A204.1 (cell line): ENCODE measurements around the gene CDKN3.

ENCODE experiments used
- FAIRE-seq: peaks from 2 replicates; lab custom pipeline; 2012; peaks lifted over from hg19 to GRCh38; lab: Jason Lieb, UNC

The CDKN3 gene, protein sequence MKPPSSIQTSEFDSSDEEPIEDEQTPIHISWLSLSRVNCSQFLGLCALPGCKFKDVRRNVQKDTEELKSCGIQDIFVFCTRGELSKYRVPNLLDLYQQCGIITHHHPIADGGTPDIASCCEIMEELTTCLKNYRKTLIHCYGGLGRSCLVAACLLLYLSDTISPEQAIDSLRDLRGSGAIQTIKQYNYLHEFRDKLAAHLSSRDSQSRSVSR

DNA sequence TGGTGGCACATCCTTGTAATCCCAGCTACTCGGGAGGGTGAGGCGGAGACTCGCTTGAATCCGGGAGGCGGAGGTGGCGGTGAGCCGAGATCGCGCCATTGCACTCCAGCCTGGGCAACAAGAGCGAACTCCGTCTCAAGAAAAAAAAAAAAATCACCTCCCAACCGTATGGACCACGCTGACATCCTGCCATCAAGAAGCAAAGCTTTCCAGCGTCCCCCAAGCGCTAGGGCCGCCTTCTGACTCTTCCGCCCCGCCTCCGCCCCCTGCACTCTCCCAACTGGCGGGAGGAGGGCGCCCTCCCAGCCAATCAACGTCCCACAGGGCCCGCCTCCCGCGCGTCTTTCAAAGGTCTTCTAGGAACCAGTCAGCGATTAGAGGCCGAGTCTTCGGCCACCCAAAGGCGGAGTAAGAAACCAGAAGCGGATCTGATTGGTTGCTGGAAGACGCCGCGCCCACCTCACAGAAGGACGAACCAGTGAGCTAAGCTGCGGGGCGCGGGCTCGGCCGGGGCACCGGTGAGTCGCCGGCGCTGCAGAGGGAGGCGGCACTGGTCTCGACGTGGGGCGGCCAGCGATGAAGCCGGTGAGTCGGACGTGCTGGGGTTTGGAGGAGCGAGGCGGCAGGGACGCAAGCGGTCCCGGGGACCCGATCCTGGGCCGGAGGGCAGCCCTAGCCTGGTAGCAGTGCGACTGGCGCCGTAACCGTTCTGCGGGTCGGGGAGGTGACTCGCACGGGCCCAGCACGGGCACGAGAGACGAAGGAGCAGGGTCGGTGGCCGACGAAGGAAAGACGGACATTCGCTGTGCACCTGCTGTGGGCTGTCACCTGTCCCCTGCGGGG lies at the start of gene CDKN3:
Gene CDKN3 (plus strand): TSS at position 515 of the 843 bp plus-strand sequence. CDS start 62 bp downstream, at position 577.
- peak; percentile 98 for FAIRE-seq

DNA sequence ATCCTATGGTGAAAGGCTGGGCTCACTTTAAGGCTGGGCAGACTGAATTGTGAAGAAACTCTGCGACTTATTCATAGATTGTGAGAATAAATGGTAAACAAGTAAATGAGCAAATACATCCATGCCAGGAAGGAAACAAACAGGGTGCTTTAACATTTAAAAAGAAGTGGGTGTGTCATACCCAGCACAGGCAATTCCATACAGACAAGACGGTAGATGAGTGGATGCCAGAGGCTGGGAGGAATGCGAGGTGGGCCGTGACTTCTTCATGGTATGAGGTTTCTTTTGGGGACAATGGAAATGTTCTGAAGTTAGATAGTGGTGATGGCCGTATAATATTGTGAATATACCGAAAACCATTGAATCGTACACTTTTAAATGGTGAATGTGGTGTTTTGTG lies 49.8 kb upstream of the CDKN3 start:
- FAIRE-seq = no peak

DNA sequence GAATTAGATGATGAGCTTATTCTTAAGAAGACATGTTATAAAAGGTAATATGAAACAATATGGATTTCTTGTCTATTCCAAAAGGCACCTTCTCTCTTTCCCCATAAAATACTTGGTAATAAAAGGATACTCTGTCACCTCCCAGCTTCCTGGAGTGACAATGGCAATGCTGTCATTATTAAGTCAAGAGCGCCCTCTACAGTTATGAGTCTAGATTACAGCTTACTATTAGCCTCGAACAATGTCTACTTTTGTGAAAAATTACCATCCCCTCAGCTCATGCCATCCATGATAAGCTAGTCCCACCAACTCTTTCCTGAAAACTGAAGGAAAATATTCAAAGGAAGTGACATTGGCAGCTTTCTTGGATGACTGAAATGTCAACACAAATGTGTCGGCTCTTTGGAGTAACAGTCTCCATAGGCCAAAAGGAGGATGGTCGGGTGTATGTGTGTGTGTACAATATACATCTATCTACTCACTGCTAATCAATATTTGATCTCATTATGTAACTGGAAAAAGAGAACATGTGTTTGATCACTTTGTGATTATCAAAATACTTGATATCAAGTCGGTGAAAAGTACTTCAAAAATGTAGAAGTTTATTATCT lies 48.7 kb upstream of the CDKN3 start:
- peak; percentile 75 for FAIRE-seq

DNA sequence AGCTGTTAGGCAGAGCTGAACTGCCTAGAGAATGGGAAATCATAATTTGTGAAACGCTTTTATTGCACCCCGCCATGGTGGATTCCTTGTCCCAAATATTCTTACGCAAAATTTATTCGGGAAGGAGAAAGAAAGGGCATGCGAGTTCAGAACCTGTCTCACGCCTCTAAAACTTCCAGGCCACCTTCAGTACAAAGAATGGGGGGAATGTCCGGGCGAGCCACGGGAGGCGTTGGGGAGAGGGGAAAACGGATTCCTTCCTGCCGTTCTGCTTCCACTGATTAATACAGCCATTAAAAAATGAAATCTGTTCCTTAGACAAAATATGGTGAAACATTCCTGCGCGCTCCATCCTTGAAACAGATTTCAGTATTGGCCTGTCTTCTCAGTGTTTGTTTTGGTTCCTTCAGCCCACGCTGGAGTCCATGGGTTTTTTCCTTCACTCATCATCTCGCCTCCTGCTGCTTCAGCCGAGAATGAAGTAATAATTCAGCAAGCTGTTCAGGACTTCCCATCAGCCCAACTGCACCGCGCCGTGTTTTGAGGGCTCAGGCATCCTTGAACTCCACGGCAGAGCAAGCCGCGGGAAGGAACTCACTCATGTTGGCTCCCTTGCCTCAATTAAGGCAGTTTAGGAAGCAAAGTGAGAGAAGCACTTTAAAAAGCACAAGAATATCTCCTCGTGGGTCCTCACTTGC lies 47.7 kb upstream of the CDKN3 start:
- FAIRE-seq = no peak

DNA sequence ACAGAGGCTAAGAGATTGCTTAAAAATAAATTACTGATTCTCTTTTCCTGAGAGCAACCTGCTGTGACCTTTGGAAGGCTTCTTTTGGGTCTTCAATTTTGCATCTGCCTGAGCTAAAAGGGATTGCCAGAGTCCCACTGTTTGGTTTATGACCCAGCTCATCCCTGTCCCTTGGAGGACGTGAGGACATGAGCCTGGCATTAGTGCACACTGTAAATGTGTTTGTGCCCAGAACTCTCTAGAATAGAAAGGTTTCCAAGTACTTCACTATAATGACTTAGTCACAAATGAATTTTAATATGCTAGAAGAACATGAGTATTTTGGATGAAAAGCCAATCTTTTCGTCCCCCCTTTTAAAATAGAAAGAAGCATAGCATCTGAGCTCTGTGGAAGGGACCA lies 47.1 kb upstream of the CDKN3 start:
- no peak for FAIRE-seq

DNA sequence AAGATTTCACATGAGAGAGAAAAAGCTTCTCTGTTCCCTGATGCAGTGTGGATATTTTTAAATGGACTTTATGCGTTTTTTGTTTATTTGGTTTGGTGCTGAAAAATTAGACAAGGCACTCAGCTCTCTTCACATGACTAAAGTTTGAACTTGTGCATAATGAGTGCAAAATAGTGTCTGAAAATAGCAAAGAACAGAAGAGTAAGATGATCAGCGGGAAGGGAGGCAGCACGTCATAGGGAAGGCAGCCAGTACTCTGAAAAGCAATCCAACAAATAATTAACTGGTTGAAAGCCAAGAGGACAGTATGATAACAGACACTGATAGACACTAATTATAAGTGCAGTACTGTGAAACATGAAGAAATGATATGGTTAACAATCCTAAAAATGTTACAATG lies 46.6 kb upstream of the CDKN3 start:
- FAIRE-seq = no peak

DNA sequence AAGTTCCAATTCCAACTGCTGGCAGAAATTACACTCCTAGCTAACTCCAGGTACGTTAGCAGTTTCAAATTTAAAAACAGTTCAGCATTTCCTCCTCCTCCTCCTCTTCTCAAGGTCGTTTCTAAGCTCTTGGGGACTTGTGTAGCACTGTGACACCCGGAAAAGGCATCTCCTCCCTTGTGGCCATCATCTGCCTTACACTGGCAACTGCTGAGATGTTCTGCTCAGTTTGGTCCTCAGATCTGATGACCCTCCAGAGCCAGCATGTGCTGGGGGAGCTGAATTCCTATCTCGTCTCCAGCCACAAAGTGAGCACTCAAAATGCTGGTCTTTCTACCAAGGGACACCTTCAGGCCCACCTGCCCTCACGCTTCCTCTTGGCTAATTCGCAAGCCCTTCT lies 43.5 kb upstream of the CDKN3 start:
- no peak for FAIRE-seq

DNA sequence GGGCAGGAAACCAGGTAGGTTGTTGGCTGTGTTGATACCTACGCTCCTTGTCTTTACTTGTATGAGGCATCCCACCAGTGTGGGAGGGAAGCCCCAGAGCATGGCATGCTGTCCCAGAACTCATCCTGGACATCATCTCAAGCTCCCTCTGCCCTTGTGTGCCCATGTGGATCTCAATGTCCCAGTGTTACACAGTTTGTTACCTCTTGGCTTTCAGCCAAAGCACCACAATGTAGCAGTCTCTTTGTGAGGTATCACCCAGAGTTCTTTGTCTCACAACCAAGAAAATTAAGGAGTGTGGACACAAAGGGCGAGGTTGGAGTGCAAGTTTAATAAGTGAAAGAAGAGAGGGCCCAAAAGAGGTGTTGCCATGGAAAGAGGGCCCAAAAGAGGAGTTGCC lies 43.1 kb upstream of the CDKN3 start:
- FAIRE-seq = no peak

DNA sequence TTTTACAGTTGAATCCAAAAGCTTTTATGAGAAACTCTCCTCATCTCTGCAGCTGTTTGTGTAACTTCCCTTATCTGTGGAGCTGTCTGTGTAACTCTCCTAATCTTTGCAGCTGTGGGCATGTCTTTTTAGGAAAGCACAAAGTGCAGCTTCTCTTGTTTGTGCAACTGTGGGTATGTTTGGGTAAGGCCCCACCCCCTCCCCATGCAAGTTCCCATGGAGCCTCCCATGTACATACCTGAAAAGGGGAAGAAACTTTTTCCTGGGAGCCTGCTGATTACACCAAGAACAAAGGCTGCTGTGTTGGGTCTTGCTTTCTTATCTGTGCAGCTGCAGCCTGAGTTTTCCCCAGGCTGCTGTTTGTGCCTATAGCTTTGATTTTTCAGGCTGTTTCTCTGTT lies 42.7 kb upstream of the CDKN3 start:
- no peak for FAIRE-seq

DNA sequence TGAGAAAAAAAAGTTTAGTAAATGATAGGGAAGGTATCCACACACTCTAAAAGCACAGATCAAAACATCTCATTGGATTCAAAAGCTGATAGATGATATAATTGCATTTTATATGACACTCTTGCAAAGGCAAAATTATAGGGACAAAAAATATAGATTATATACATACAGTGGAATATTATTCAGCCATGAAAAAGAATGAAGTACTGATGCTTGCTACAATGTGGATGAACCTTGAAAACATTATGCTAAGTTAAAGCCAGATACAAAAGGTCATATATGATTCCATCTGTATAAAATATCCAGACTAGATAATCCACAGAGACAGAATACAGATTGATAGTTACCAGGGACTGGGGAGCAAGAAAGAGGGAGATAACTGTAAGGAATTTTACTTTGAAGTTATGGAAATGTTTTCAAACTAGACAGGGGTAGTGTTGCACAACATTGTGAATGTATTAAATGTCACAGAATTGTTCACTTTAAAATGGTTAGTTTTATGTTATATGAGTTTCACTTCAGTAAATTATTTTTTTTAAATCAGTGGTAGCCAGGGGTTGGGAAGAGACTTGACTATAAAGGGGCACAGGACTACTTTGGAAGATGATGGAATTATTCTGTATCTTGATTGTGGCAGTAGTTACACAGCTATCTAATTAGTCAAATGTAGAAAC lies 41.7 kb upstream of the CDKN3 start:
- FAIRE-seq = no peak

DNA sequence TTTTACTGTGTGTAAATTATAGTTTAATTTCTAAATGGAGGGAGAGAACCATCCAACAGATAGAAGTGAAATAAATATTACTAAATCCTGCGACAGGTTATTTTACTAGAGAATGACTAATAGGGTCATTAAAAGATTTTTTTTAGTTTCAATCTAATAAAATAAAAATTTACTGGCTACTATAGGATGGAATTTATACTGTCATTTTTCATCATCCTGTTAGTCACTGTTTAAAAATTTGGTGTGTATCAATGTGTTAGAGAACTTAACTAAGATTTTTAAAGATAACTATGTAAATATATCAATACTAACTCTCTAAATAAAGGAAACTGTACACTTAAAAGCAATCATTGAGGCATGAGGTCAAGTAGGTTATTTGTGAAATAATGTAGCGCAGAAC lies 41.1 kb upstream of the CDKN3 start:
- FAIRE-seq = no peak

DNA sequence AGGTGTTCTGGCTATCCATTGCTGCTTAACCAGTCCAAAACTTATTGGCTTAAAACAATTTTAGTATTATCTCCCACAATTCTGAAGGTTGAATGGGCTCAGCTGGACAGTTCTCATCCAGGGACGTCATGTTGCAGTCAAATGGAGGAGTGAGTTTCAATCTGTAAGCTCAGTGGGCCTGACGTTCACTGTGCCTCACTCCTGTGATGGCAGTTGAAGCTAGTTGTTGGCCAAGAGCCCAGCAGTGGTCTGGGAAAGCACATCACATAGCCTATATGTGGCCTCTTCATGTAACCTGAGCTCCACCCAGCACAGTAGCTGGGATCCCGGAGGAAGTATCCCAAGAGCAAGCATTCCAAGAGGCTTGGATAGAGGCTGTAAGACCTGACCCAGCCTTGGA lies 40.6 kb upstream of the CDKN3 start:
- no peak for FAIRE-seq

DNA sequence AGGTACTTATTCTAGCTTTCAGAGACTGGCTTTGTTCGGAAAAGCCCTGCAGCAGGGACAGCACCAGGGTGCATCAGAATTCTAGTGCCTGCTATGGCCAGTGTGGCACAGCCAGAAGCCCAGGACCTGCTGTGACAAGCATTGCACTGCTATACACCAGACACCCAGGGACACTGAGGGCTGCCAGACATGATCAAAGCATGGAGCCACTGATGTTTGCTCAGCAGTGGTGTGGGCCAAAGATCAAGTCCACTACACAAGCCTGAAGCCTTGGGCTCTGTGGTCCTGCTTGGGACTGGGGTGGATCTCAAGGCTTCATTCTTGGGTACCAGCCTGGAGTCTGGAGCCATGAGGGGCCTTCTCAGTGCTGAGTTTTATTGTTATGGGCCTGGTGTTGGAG lies 36.1 kb upstream of the CDKN3 start:
- FAIRE-seq = no peak

DNA sequence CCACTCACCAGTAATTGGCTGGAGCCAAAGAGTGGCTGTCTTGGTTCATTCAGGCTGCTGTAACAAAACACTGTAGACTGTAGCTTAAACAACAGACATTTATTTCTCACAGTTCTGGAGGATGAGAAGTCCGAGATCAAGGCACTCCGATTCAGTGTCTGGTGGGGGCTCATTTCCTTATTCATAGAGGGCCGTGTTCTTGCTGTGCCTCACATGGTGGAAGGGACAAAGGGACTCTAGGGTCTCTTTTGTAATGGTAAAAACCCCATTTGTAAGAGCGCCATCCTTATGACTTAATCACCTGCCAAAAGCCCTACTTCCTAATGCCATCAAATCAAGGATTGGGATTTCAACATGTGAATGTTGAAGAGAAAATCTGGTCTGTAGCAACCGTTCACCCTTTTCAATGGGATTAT lies 34.7 kb upstream of the CDKN3 start:
- FAIRE-seq = no peak

DNA sequence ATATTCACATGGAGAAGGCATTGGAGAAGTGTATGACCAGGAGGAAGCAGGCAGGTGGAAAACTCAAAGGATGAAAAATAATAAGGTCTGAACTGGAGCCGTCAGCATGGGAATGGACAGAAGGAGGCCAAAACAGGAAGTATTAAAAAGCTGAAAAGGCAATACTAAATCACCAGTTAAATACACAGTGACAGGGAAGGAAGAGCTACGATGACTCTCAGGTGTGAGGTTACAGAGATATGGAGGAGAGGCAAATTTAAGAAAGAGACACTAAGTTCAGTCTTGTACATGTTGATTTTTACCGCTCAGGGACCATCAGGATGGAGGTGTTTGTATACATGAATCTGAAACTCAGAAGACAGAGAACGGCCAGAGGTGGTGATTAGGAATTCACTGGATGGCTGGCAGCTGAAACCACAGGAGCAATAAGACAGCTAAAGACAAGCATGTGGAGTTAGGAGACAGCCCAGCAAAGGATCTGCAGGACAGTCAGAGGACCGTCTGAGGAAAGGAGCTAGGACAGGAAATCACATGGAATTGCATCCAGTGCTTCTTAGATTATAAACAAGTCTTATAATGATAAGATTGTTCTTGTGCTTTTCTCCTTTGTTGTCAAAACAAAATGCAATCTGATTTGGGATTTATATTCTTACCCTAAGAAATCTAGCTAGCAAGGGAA lies 33.9 kb upstream of the CDKN3 start:
- no peak for FAIRE-seq

DNA sequence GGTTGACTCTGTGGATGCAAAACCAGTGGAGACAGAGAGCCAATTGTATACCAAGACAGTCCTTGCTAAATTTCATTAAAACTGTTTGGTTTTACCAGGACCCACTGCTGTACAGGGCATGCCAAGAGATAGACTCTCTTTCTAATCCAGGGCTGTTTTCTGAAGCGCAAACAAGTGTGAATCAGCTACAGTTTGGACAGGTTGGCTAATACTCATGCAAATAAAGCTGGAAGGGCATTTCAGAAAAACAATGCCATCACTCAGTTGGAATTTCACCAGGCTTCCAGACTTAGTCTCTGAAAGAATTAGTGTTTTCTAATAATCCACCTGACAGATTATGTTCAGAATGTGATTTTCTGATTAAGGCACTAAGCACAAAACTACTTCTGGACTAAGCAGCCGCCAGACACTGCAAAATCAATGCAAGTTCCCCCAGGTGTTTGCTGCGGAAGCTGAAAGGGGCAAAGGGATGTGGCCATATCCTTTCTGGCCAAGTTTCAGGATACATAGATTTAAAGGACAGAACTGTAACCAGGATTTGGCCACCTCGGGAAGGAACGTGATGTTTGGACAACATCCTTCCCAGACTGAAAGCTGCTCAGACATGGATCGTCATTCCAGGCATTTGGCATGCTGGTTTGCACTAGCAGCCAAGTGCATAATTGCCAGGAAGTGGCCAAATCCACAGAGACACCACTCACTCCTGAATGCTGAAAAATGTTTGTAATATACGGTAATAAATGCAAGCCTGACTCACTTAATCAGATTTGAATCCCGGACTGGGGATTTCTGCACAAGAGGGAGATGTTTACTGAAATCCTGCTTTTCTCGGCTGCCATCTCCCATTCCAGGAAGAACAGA lies 32.0 kb upstream of the CDKN3 start:
- no peak for FAIRE-seq

DNA sequence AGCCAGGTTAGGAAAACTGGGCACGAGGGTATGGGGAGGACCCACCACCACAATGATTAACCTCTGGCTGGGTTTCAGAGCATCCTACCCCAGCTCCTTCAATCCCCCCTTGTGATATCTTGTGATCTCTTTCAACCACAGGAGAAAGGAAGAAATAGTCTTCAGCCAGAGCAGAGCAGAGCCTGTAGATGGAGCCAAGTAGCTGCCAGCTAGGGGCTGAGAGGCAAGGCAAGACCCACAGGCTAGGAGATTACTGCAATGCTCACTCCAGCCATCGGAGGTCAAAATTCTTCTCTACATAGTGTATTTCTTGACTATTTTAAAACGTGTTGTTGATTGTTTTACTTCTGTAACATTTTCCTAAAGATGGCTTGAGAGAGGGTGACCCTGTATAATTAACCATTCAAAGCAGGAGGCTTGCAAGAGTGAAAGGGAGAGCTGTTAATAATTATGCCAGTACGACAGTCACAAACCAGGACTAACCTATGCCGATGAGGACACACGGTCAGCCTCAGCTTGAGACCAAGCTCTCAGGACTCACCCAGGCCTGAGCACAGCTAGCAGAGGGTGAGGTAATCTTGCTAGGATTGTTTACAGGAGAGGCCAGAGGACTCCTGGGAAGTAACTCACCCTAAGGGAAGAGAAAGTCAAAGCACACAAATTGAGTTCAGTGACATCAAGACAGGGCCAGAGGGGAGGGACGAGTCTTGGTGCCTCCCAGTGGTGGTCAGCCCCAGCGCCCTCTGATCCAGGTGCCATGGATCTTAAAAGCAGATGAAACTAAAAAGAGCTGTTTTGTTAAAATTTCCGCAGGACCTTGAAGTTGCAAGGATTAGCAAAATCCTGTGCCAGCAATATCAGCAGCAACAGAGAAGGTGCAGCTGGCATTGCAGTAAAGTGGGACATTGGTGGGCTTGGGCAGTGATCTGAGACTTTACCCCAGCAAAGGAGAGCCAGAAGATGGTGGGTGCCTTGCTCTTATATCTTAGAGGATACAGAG lies 29.8 kb upstream of the CDKN3 start:
- peak; percentile 74 for FAIRE-seq

DNA sequence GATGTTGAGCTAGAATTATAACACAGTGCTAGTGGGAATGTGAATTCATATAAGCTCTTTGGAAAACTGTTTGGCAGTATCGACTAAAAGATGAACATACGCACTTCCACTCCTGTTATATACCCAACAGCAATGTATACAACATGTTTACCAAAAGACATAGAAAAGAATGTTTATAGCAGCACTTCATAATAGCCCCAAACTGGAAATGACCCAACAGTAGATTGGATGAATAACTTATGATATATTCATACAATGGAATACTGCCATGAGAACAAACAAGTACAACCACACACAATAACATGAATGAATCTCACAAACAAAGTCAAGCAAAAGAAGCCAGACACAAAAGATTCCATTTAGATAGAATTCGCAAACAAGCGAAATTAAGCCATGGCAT lies 28.5 kb upstream of the CDKN3 start:
- FAIRE-seq = no peak

DNA sequence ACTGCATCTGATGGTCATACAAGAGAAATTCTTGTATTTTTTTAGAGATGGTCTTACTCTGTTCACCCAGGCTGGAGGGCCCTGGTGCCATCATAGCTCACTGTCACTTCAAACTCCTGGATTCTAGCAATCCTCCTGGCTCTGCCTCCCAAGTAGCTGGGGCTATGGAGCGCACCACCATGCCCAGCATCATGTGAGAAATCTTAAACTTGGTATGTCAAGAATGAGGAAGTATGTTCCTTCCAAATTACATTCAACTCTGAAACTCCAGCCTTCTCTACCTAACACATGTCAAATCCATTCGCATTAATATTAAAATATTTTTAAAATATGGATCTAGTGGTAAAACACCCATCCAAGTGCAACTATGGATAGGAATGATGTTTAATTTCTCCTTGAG lies 27.5 kb upstream of the CDKN3 start:
- no peak for FAIRE-seq
